SK-N-SH (cell line): ENCODE results near the gene LIMS2.

Experiments used
- CHD2 ChIP-seq: fragments of 150-350 bp; IDR thresholded peaks from 2 replicates; pipeline ENCODE4 v1.6.1; 2018; ENCODE audit warnings: low read length; ENCODE audit not compliant: partially characterized antibody
- ELF1 ChIP-seq: IDR thresholded peaks from 2 replicates; pipeline ENCODE4 v1.4.0; 2012
- FOXM1 ChIP-seq: IDR thresholded peaks from 2 replicates; pipeline ENCODE4 v1.4.0; 2012; ENCODE audit warnings: low read depth, mild to moderate bottlenecking
- JUND ChIP-seq: IDR thresholded peaks from 2 replicates; pipeline ENCODE4 v1.4.0; 2012
- POLR2AphosphoS5 ChIP-seq: IDR thresholded peaks from 2 replicates; pipeline ENCODE4 v1.6.1; 2012; ENCODE audit warnings: low read depth, low read length
- SMC3 ChIP-seq: IDR thresholded peaks from 2 replicates; pipeline ENCODE4 v1.6.1; 2012; ENCODE audit warnings: low read depth, low read length, improper control_type of control experiment
- TF ChIP-seq, protein P1 (sequence below): IDR thresholded peaks from 2 replicates; pipeline ENCODE4 v1.4.0; 2012; ENCODE audit warnings: low read depth
- TF ChIP-seq, protein P2 (sequence below): fragments of 200-600 bp; sonication (generic); IDR thresholded peaks from 2 replicates; pipeline ENCODE4 v1.6.1; 2017; ENCODE audit warnings: antibody characterized with exemption, mild to moderate bottlenecking, moderate library complexity
- TF ChIP-seq, protein P3 (sequence below): IDR thresholded peaks from 2 replicates; pipeline ENCODE4 v1.4.0; 2012; ENCODE audit warnings: low read depth, borderline replicate concordance
- TF ChIP-seq, protein P4 (sequence below): IDR thresholded peaks from 2 replicates; pipeline ENCODE4 v1.6.1; 2012; ENCODE audit warnings: mild to moderate bottlenecking, low read depth, low read length, moderate library complexity

DNA sequence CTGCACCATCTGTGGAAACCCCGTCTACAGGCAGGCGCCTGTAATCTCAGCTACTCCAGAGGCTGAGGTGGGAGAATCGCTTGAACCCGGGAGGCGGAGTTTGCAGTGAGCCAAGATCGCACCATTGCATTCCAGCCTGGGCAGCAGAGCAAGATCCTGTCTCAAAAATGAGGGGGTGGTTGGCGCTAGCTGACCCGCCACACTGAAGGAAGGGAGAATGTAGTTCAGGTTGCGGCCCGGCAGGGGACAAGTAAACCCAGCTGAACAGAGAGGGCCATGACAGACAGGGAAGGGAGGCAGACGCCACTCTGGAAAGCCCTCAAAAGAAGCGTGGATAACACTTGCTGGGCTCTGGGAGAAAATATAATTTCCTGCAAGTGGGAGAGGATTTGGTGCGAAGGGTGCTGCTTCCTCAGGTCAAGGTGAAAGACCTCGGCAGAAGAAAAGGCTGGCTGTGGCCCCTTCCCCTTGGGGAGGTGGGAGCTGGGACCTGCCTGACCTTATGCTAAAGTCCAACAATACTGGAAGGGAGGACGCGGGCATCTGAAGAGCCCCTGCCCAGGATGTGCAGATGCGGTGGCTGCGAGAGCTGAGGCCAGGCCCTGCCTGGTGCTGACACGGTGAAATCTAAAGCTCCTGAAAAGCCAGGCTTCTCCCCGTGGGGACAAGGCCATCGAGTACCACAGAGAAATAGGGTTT is 22.3 kb upstream of the LIMS2 start:
- TF ChIP-seq POLR2AphosphoS5 (no peak), ELF1 (no peak), FOXM1 (no peak), SMC3 (no peak), JUND (no peak), CHD2 (no peak)
- TF ChIP-seq, protein P1, sequence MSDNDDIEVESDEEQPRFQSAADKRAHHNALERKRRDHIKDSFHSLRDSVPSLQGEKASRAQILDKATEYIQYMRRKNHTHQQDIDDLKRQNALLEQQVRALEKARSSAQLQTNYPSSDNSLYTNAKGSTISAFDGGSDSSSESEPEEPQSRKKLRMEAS: no peak
- TF ChIP-seq, protein P2, sequence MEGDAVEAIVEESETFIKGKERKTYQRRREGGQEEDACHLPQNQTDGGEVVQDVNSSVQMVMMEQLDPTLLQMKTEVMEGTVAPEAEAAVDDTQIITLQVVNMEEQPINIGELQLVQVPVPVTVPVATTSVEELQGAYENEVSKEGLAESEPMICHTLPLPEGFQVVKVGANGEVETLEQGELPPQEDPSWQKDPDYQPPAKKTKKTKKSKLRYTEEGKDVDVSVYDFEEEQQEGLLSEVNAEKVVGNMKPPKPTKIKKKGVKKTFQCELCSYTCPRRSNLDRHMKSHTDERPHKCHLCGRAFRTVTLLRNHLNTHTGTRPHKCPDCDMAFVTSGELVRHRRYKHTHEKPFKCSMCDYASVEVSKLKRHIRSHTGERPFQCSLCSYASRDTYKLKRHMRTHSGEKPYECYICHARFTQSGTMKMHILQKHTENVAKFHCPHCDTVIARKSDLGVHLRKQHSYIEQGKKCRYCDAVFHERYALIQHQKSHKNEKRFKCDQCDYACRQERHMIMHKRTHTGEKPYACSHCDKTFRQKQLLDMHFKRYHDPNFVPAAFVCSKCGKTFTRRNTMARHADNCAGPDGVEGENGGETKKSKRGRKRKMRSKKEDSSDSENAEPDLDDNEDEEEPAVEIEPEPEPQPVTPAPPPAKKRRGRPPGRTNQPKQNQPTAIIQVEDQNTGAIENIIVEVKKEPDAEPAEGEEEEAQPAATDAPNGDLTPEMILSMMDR: no peak
- TF ChIP-seq, protein P3, sequence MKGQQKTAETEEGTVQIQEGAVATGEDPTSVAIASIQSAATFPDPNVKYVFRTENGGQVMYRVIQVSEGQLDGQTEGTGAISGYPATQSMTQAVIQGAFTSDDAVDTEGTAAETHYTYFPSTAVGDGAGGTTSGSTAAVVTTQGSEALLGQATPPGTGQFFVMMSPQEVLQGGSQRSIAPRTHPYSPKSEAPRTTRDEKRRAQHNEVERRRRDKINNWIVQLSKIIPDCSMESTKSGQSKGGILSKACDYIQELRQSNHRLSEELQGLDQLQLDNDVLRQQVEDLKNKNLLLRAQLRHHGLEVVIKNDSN: no peak
- TF ChIP-seq, protein P4, sequence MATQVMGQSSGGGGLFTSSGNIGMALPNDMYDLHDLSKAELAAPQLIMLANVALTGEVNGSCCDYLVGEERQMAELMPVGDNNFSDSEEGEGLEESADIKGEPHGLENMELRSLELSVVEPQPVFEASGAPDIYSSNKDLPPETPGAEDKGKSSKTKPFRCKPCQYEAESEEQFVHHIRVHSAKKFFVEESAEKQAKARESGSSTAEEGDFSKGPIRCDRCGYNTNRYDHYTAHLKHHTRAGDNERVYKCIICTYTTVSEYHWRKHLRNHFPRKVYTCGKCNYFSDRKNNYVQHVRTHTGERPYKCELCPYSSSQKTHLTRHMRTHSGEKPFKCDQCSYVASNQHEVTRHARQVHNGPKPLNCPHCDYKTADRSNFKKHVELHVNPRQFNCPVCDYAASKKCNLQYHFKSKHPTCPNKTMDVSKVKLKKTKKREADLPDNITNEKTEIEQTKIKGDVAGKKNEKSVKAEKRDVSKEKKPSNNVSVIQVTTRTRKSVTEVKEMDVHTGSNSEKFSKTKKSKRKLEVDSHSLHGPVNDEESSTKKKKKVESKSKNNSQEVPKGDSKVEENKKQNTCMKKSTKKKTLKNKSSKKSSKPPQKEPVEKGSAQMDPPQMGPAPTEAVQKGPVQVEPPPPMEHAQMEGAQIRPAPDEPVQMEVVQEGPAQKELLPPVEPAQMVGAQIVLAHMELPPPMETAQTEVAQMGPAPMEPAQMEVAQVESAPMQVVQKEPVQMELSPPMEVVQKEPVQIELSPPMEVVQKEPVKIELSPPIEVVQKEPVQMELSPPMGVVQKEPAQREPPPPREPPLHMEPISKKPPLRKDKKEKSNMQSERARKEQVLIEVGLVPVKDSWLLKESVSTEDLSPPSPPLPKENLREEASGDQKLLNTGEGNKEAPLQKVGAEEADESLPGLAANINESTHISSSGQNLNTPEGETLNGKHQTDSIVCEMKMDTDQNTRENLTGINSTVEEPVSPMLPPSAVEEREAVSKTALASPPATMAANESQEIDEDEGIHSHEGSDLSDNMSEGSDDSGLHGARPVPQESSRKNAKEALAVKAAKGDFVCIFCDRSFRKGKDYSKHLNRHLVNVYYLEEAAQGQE: no peak
